K562 (cell line): ENCODE measurements around the gene EFEMP2.

Experiments used
- CBX1 ChIP-seq: sonication (generic); IDR thresholded peaks from 2 replicates; pipeline ENCODE4 v1.6.1; 2016; ENCODE audit warnings: antibody characterized with exemption, low read depth, mild to moderate bottlenecking
- FOXP4 ChIP-seq: sonication (generic); formaldehyde crosslinking; IDR thresholded peaks from 2 replicates; pipeline ENCODE4 v1.8.0; 2022; ENCODE audit warnings: mild to moderate bottlenecking, missing genetic modification reagents, borderline replicate concordance
- HDAC1 ChIP-seq, 2 experiments: fragments of 450-650 bp; IDR thresholded peaks; 2 replicates each; pipeline ENCODE4 v1.6.1; 2016 to 2017; ENCODE audit warnings: inconsistent platforms in 1 of 2, mild to moderate bottlenecking in 1 of 2, moderate library complexity in 1 of 2
- MTA3 ChIP-seq: fragments of 450-650 bp; formaldehyde crosslinking; IDR thresholded peaks from 2 replicates; pipeline ENCODE4 v1.6.1; 2017; ENCODE audit warnings: mild to moderate bottlenecking, borderline replicate concordance
- PTBP1 ChIP-seq: fragments of 200-400 bp; formaldehyde crosslinking; IDR thresholded peaks from 2 replicates; pipeline ENCODE4 v1.6.1; 2017; ENCODE audit warnings: low read depth, low read length
- RAD21 ChIP-seq, 2 experiments: fragments of 250-450 bp in 1 of 2; fragments of 450-650 bp in 1 of 2; sonication (Bioruptor Pico) in 1 of 2; formaldehyde crosslinking in 1 of 2; IDR thresholded peaks in 1 of 2; conservative IDR thresholded peaks in 1 of 2; 2 replicates each; pipeline versions ENCODE4 v1.4.0 to v1.8.0; 2020 to 2022; ENCODE audit warnings: mild to moderate bottlenecking in 2 of 2, moderate library complexity in 1 of 2
- SIX5 ChIP-seq, 2 experiments: IDR thresholded peaks; 2 replicates each; pipeline ENCODE4 v1.6.1; 2011; ENCODE audit warnings: low read length in 2 of 2, borderline replicate concordance in 1 of 2, low read depth in 1 of 2, mild to moderate bottlenecking in 1 of 2, moderate library complexity in 1 of 2; ENCODE audit not compliant: insufficient read depth in 1 of 2
- TCF7L2 ChIP-seq: fragments of 150-350 bp; IDR thresholded peaks from 2 replicates; pipeline ENCODE4 v1.6.1; 2016; ENCODE audit warnings: low read depth, mild to moderate bottlenecking, low read length, moderate library complexity
- TRIM28 ChIP-seq: fragments of 450-650 bp; IDR thresholded peaks from 2 replicates; pipeline ENCODE4 v1.6.1; 2017
- U2AF2 ChIP-seq: fragments of 200-400 bp; formaldehyde crosslinking; optimal IDR thresholded peaks from 2 replicates; pipeline ENCODE3; 2017; ENCODE audit warnings: low read depth, mild to moderate bottlenecking, low read length
- ZSCAN29 ChIP-seq: fragments of 450-650 bp; IDR thresholded peaks from 2 replicates; pipeline ENCODE4 v1.6.1; 2017

DNA sequence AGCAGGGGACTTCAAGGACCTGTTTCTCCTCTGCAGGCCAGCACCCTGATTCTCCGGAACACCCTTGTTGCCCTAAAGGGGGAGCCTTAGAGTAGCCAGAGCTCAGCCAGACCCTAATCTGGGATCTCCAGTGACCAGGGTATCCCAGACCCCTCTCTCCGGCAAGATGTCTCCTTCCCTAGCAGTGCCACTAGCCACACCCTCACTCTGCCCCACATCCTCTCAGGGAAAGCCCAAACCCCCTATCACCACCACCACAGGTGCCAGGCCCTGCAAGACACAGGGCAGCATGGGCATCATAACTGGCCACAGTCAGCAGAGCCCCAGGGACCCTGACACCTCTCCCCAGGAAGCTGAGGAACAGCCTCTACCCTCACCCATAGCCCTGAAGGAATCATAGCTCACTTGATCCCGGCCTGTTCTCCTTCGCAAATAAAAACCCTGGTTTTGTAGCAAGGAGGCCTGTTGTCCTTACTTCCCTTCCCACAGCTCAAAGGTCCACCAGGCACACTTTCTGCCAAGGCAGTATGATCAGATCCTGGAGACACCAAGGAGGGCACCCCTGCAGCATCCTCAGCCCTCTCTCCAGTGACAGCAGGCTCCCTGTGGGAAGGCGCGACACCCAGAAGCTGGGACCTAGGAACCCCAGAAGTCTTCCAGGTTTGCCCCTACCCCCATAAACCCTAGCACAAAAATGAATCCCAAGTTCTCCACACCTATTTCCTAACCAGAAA lies 19.2 kb downstream of the EFEMP2 start:
- TF ChIP-seq MTA3: no peak
- TF ChIP-seq SIX5 (IDR thresholded peaks at IDR 0.05; ENCODE audit: borderline replicate concordance in 1 of 2, insufficient read depth in 1 of 2, low read depth in 1 of 2, low read length in 2 of 2): no peak
- TF ChIP-seq HDAC1 (IDR thresholded peaks at IDR 0.05): no peak
- TF ChIP-seq U2AF2: no peak
- no peak for TF ChIP-seq PTBP1
- no peak for TF ChIP-seq TCF7L2
- no peak for TF ChIP-seq RAD21 (CRISPR knock-in tag; conservative IDR thresholded peaks at IDR 0.05 in 1 of 2, IDR thresholded peaks at IDR 0.05 in 1 of 2)
- no peak for TF ChIP-seq CBX1
- TF ChIP-seq TRIM28: no peak
- no peak for TF ChIP-seq FOXP4
- no peak for TF ChIP-seq ZSCAN29
